Left ventricle myocardium inferior (tissue), 1 donor: ENCODE data around the gene INSIG2. TPM values are rescaled to one million over a fixed set of nuclear protein-coding genes. Genes with fewer than 3 reads are reported as not detected.

ENCODE experiments used
- DNase-seq: peaks from one replicate; pipeline ENCODE4 v3.0.0-alpha.2; 2020
- H3K27ac ChIP-seq: fragments of 200-600 bp; replicated peaks from 2 replicates; pipeline ENCODE4 v1.8.0; 2021
- H3K27me3 ChIP-seq: fragments of 200-600 bp; 2 replicates; pipeline ENCODE4 v1.8.0; 2021; ENCODE audit warnings: low read depth
- H3K36me3 ChIP-seq: fragments of 200-600 bp; 2 replicates; pipeline ENCODE4 v1.8.0; 2021
- H3K4me1 ChIP-seq: fragments of 200-600 bp; 2 replicates; pipeline ENCODE4 v1.8.0; 2021
- H3K4me3 ChIP-seq: fragments of 200-600 bp; 2 replicates; pipeline ENCODE4 v1.8.0; 2021; ENCODE audit warnings: mild to moderate bottlenecking, moderate library complexity
- H3K9me3 ChIP-seq: fragments of 200-600 bp; replicated peaks from 2 replicates; pipeline ENCODE4 v1.8.0; 2021
- intact Hi-C: fragments of 100-400 bp; cut with micrococcal nuclease; formaldehyde crosslinking; loops from one replicate; pipeline ENCODE4 v1.11.0; 2022
- total RNA-seq: library from RNA; stranded (reverse); fragmentation: NEBNext Ultra II Directional; extraction: Animal tissue kit (Norgen Biotek cat#: 25700); gene quantifications from one replicate; pipeline ENCODE4 v1.2.1, GENCODE V29; 2021
- TF ChIP-seq, protein P1 (sequence below): fragments of 200-600 bp; IDR thresholded peaks from 2 replicates; pipeline ENCODE4 v1.8.0; 2021; ENCODE audit warnings: antibody characterized with exemption, mild to moderate bottlenecking, borderline replicate concordance
- donor health status: DM: no; HTN: yes; CAD: no; lungs with severe emphysema.

INSIG2 gene
- total RNA-seq, 1 donor from 2014 or later, result 15.9 TPM

DNA sequence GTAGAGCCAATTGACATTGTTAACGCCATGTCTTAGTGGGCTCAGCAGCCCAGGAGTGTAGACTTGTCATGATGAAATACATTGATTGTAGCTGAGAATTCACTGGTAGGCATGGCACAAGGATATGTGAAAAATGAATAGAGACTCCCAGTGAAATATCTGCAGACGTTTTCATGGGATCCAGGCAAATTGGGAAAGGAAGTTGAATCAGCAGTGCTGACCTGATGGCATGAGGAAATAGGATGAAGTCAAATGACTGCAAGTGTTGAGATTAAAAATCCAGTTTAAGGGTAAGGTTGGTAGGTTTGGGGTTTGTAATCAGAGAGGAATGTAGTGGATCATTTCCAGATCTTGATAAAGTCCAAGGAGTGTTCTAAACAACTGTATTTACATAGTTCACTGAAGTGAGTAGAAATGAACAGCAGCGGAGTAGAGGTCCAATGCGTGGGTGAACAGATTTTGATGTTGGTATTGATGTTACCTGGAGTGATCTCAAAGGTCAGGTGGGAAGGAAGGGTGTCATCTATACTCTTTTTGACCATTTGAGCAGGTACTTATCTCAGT, 24.6 kb downstream of the INSIG2 start:
- Histone ChIP-seq H3K36me3 (peaks cover 22% of the 10 kb centered on the region), H3K9me3 (no peaks in the 10 kb centered on the region), H3K27me3 (no peaks in the 10 kb centered on the region), H3K4me1 (no peaks in the 10 kb centered on the region), H3K4me3 (no peak overlapping the region), H3K27ac (no peak overlapping the region)
- intact Hi-C loops, result no loop called here
- TF ChIP-seq, protein P1, sequence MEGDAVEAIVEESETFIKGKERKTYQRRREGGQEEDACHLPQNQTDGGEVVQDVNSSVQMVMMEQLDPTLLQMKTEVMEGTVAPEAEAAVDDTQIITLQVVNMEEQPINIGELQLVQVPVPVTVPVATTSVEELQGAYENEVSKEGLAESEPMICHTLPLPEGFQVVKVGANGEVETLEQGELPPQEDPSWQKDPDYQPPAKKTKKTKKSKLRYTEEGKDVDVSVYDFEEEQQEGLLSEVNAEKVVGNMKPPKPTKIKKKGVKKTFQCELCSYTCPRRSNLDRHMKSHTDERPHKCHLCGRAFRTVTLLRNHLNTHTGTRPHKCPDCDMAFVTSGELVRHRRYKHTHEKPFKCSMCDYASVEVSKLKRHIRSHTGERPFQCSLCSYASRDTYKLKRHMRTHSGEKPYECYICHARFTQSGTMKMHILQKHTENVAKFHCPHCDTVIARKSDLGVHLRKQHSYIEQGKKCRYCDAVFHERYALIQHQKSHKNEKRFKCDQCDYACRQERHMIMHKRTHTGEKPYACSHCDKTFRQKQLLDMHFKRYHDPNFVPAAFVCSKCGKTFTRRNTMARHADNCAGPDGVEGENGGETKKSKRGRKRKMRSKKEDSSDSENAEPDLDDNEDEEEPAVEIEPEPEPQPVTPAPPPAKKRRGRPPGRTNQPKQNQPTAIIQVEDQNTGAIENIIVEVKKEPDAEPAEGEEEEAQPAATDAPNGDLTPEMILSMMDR, result no peak
- no peak for DNase-seq

- Histone ChIP-seq H3K27ac (no peak overlapping the region), H3K36me3 (peaks cover 2% of the 10 kb centered on the region), H3K4me1 (no peaks in the 10 kb centered on the region), H3K27me3 (no peaks in the 10 kb centered on the region), H3K9me3 (no peaks in the 10 kb centered on the region), H3K4me3 (no peak overlapping the region)
- intact Hi-C loops, result no loop called here
- TF ChIP-seq, protein P1, result no peak
- DNase-seq, result no peak
Observed at GRCh38 chr2:118114863-118115262, 26.6 kb downstream of the INSIG2 start.

DNA sequence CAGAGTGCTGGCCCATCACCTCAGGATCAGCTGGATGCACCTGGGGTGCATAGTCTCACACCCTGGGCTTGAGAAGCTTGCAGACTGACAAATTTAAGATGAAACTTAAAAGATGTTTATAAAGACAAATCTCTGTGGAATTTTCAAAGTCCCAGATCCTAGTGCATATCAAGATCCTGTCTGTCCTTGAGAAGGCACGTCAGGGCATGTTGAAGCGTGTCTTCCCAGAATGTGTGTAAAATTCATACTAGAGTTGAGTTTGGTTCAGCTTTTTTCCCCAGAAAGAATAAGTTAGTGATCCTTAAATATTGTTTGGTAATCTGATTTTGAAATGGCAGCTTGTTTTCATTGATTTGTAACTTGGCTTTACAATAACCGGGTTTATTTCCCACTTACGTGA, 27.5 kb downstream of the INSIG2 start:
- no peaks in the 10 kb centered on the region for H3K9me3 ChIP-seq
- TF ChIP-seq, protein P1, result no peak
- H3K4me3 ChIP-seq, result no peak overlapping the region
- no peak overlapping the region for H3K27ac ChIP-seq
- H3K27me3 ChIP-seq, result no peaks in the 10 kb centered on the region
- no peak for DNase-seq
- no peaks in the 10 kb centered on the region for H3K36me3 ChIP-seq
- no peaks in the 10 kb centered on the region for H3K4me1 ChIP-seq
- intact Hi-C loops, result no loop called here

- intact Hi-C loops, result no loop called here
- TF ChIP-seq, protein P1, result no peak
- DNase-seq, result no peak
- H3K27ac ChIP-seq, result no peak overlapping the region
- H3K36me3 ChIP-seq, result no peaks in the 10 kb centered on the region
- peaks cover 5% of the 10 kb centered on the region for H3K4me1 ChIP-seq
- H3K9me3 ChIP-seq, result no peaks in the 10 kb centered on the region
- H3K27me3 ChIP-seq, result no peaks in the 10 kb centered on the region
- H3K4me3 ChIP-seq, result no peak overlapping the region
Observed at GRCh38 chr2:118118479-118118878, 30.2 kb downstream of the INSIG2 start.

- Histone ChIP-seq H3K27ac (no peak overlapping the region), H3K36me3 (no peaks in the 10 kb centered on the region), H3K27me3 (no peaks in the 10 kb centered on the region), H3K9me3 (no peaks in the 10 kb centered on the region), H3K4me3 (no peak overlapping the region), H3K4me1 (peaks cover 13% of the 10 kb centered on the region)
- TF ChIP-seq, protein P1, result no peak
- intact Hi-C loops, result no loop called here
- DNase-seq, result no peak
Observed at GRCh38 chr2:118119158-118119727, 31.0 kb downstream of the INSIG2 start.
